Hippocampal formation (tissue), 2 donors: Measurements from ENCODE around the gene TAX1BP1.

ENCODE experiments used
- DNase-seq, 2 donors: peaks; one replicate each; lab custom pipeline; 2025; lab: John Stamatoyannopoulos, UW

TAX1BP1 gene

DNA sequence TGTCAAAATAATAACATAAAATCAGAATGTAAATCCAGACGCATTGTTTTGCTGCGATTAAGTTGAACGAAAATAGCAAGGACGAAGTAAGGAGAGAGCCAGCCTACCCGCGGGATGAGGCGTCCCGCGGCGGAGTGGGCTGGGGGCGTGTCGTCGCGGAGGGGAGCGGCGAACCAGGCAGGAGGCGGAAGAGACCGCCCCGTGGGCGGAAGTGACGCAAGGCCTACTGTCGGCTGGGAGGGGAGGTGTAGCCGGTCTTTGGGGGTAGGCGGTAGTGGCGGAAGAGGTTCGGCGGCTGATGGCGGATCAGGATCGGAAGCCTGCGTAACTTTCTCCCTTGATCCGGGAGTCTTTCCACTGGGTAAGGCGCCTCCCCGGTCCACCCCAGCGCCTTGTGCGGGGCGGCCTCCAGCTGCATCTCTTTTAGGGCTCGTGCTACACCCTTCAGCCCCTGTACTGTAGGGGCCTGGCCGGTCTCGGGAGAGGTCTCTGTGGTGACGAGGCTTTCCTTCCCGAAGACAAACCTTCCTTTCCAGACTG lies at the start of gene TAX1BP1:
Gene TAX1BP1, plus strand, starts transcription at position 254 of the 540 bp plus-strand sequence. CDS start 8,363 bp downstream, outside the sequence.
- DNase-seq: peak; percentile 96

DNA sequence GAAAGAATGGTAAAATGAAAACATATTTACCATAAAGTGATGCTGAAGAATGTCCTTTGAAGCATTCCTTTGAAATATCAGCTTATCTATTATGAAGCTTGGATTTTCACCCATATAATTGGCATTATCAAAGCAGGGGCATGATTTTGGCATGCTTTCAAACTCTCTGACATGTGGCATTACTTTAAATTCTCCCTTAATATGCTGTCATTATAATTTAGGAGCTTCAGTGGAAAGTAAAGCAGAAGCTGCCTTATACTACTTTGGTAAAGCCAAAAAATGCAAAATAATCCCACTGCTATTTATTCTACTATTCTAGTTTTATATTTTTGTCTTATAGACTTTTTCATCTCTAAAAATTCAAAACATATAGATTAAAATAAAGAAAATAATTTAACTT lies 49.3 kb upstream of the TAX1BP1 start:
- no peak for DNase-seq

DNA sequence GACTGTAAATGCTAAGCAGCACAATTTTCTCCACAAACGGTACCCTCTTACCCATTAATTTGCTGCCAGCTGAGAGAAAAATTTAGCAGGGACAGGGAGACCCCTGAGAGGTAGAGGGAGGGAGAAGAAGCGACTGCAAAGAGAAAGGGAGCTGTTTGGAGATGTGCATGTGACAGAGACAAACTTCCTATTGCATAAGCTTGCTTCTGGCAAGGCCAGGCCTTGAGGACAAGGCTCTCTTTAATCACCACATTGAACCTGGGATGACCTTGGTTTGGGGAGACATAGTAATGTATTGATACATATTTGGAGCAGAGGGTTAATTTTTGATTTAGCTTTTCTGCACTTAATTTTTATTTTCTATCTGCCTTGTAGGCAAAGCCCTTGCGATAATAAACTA lies 46.2 kb upstream of the TAX1BP1 start:
- DNase-seq: no peak

DNA sequence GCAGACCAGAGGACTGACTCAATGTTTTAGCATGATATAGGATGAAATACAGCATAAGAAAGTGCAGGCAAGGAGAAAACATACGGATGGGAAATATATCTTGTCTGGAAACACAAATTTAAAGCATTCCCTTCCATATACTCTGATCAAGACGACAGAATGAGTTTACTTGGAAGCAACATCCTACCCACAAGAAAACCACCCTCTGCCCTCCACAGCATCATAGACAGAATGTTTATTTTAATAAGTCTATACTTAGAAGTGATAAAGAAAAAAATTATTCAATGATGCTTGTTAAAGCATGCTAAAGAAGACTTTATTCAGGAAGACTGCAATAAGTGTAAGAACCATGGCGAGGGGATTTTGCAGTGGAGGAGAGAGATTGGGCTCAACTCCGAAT lies 44.9 kb upstream of the TAX1BP1 start:
- DNase-seq: no peak

DNA sequence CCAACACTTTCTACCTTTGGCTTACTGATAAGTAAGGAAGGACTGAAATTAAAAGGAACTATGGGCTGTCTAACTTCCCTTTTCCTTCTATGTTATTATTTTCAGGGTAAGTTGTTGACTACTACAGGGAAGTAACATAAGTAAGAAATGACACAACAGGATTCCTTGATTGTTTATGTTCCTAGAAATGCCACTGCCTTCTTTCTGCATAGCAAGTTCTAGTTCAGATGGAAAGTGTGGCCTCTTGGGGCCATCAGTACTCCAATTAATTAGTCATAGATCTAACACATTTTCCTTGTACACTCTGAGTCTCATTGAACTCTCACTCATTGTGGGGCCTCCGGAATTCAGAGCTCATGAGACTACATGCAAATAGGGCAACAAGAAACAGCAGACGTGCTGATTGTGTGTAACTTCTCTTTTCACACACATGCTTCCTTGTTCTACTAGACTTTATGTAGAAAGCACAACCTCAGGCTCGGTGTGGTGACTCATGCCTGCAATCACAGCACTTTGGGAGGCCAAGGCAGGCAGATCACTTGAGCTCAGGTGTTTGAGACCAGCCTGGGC lies 42.0 kb upstream of the TAX1BP1 start:
- DNase-seq: no peak

DNA sequence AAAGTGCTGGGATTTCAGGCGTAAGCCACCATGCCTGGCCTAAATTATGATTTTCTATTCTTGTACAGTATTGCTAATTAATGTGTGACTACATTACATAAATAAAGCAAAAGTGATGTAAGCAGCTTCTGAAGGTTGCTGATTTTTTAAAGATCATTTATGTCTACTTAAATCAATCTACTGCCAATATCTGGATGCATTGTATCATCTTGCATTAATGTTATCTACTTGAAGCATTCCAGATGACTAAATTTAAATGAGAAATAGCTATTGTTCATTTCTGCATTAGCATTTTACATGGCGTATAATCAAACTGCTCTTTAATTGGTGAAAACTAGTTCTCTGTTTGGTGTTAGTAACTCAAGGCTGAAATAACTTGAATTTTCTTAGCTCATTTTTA lies 40.2 kb upstream of the TAX1BP1 start:
- DNase-seq: no peak

DNA sequence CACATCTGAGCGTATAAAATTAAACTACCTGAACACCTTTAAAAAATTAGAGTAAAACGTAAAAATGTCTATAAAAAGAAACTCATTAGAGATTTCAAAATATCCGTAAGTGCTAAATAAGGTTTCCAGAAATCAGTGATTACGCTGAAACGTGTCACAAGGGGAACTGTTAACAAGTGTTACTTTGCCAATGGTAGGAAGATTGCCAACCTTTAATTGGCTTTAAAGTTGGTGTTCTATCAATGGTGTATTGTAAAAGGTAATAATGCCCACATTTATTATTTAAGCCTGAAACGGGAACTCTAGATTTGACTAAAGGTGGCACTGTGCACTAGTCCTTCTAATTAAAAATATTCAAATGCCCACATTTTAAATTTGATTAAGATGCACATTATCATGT lies 39.5 kb upstream of the TAX1BP1 start:
- no peak for DNase-seq

DNA sequence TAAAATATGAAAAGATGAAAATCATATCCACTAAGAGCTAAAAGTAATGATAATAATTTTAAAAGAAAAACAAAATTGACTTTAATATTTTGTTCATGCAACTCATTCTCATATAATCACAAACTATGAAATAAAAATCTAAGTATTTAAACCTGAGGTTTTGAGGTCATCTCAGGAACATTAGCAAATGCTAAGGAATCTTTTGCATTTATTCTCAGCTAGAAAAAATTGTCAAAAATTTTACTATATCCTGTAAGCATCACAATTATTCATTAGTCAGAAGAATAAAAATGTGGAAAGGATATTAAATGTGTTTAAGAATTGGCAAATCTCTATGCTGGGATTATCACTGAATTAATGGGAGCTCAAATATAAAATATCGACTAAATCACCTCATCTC lies 36.8 kb upstream of the TAX1BP1 start:
- DNase-seq: no peak

DNA sequence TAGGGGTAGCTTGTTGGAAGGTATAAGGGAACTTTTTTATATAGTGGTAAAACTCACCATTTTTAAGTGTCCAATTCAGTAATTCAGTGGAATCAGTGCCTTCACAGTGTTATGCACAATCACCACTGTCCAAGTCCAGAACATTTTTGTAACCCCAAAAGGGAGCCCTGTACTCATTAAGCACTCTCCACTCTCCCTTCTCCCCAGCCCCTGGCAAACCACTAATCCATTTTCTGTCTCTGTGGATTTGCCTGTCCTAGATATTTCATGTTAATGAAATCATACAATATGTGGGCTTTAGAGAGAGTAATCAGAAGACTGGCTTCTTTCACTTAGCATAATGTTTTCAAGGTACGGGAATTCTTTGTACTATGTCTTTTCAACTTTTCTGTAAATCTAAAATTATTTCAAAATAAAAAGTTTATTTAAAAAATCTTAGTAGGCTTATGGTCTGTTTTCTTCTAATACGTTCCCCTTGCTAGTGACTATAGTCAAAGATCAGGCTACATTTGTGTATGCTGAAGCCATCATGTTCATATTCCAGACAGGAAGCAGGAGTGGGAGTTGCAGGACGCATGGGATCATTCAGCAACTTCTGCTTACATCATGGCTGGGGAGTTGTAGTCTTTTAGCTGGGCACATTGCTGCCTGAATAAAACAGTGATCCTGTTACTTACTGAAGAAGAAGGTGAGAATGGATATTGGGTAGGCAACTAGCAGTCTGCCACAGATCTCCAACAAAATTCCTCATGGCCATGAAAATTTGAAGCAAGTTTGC lies 35.4 kb upstream of the TAX1BP1 start:
- DNase-seq: no peak

DNA sequence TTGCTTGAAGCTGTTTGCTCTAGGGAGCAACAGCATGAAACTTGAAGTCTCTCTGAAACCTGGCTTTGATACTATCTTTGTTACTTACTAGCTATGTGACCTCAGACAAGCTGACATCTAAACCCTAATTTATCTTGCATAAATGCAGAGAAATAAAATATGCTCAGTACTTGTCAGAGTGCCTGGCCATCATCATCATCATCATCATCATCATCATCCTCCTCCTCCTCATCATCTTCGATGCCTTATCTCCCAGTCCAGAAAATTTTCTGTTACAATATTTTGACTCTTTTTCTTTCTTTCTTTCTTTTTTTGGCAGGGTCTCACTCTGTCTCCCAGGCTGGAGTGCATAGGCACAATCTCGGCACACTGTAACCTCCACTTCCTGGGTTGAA lies 34.8 kb upstream of the TAX1BP1 start:
- DNase-seq: no peak

DNA sequence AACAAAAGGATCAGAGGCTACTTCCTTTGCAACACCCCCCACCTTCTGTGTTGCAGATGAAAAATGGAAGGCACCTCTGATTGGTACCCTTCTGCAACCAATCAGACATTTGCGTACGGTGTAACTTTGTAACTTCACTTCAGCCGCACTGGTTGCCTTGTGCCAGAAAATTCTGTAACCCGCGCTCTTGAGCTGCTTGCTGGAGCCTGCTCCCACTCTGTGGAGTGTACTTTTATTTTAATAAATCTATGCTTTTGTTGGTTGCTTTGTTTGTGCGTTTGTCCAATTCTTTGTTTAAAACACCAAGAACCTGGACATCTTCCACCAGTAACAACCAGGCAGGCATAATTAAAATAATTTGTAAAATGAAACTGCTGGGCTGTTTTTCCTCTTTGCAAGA lies 31.5 kb upstream of the TAX1BP1 start:
- no peak for DNase-seq

DNA sequence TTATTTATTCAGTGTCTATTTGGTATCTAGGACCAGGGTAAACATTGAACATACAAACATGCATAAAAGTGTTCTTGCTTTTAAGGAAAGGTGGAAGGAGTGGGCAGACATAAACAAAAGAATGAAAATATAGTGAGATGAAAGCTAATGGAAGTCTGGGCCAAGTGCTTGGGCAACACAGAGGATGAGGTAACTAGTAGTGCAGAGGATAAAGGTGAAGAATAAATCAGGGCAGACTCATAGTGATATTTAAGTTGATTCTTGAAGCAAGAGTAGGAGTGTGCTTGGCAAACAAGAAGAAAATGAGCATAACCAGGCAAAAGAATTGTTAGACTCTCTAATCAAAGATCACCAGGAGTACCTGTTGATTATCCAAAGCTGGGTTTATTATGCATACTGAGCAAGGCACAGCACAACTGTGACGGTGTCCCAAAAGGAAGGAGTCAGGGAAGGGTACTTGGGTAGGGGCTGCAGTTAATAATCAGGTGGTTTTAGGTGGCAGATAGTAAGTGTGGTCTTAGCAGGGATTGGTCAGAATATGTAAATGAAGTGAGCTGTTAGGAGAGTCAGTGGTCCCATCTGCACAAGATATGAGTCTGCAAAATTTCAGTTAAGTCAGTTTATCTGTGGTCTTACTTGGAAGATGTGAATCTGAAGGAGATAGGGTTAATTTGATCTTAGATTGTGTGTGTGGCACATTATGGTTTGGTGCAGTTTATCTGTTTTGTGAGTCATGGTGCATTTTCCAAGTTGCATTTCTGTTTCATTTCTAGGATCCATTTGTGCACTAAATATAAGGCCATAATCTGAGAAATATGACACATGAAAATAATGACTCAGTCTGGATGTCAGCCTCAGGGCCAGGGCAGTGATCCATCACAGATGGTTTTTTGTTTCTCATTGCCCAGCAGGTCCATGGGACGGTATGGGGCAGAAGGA lies 30.6 kb upstream of the TAX1BP1 start:
- no peak for DNase-seq

DNA sequence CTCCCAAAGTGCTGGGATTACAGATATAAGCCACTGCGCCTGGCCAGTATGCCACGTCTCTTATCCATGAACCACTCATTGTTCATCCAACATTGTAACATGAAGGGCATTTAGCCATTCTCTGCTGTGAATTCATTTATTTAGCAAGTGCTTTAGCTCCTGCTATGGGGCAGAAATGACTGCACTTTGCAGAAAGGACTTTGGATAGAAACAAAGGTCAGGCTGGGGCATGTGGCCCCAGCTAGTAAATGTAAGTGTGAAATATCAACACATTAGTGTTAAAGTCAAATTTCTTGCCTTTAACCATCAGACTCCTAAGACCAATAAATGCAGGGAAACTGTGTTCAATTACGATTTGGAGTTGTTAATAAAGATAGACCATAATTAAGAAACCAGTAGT lies 27.7 kb upstream of the TAX1BP1 start:
- no peak for DNase-seq

DNA sequence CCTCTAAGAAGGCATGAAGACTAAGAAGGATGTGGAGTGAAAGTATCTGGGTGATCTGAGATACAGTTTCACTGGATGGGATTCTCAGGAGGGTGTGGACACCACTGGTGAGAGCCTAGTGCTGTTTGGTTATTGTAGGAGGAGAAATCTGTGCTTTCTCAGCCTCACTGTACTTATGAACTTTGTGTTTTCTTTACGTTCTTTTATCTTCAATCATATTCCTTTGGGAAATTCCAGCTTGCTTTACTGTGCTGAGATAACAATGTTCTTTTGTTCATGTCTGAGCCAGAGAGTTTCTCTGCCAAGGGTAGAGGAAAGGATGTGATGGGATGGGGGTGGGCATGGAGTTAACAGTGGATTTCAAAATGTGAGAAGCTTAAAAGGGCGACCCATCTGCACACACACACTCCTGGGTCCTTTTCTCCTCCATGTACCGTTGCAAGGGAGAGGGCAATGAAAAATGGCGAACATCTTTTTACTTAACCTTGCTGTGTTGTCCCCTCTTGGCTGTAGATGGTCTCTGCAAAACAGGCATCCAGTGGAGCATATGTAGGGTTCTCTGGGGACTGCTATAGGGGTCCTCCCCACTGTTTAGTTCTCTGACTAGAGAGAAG lies 25.0 kb upstream of the TAX1BP1 start:
- no peak for DNase-seq

DNA sequence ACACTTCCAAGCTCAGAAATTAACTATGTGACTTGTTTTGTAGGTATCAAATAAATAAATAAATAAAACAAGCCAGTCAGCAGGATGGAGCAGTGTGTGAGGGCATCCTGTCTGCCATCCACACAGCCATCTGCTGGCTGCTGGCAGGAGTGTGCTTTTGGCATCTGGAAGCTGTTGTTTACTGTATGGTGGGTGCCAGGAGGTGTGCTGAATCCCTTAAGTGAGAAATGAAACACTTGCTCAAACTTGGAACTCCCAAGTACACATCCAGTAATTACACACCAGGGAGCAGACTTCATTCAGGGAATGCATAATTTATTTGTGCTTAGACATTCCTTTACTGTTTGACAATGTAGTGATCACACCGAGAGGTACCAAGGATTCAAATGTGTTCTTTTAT lies 16.9 kb upstream of the TAX1BP1 start:
- no peak for DNase-seq

DNA sequence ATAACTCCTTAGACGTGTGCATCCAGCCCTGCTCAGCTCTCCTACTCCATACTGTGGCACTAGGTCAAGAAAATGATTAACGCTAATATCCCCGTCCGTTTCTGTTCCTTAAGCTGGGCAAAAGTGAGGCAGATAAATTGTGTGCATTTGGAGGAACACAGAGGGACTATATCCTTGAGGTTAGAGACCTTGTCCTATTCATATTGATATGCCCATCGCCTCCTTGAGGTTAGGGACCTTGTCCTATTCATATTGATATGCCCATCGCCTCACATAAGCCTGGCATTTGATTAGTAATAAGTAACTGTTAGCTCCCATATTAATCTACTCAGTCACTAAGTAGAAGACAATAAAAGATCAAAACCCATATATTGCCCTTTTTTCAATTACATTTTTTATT lies 12.9 kb upstream of the TAX1BP1 start:
- DNase-seq: no peak

DNA sequence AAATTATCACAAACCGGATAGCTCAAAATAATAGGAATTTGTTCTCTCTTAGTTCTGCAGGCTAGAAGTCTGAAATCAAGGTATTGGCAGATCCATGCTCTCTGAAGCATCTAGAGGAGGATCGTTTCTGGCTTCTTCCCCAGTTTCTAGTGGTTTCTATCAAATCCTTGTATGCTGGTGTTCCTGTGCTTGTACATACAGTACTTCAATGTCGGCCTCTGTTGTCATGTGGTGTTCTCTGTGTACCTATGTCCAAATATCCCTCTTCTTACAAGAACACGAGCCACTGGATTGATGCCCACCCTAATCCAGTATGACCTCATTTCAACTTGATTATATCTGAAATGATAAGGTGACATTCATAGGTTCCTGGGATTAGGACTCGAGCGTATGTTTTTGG lies 9.8 kb upstream of the TAX1BP1 start:
- DNase-seq: no peak

DNA sequence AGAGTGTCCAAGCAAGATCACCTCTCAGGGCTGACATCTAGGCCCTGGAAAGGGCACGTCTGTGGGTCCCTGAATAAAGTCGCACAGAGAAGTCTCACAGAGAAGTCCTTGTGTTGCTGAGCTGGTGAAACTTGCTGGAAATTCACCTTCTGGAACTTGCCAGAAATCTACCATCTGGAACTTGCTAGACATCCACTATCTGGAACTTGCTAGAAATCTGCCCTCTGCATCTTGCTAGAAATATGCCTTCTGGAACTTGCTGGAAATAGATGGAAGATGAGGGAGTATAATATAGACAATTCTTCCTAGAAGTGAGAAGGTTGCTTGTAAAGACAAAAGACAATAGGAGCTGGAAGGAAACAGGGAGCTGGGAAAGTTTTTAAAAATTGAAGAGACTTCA lies 5.4 kb upstream of the TAX1BP1 start:
- DNase-seq: no peak

DNA sequence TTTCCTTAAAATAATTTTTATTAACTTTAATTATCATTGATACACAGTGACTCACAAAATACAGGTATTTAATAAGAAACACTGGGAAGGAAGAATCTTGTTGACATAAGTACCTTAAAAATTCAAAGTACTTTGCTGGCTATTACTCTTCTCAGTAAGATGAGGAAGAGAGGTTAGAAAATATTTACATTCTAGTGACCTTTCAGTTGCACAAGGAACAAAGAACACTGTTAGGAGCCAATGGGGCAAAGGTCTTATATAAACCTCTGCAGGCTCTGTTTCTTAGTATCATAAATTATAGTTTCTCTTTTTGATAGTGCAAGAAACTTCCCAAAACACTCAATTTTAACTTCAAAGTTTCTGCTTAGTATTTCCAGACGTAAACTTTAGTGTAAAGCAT lies 4.8 kb upstream of the TAX1BP1 start:
- no peak for DNase-seq

DNA sequence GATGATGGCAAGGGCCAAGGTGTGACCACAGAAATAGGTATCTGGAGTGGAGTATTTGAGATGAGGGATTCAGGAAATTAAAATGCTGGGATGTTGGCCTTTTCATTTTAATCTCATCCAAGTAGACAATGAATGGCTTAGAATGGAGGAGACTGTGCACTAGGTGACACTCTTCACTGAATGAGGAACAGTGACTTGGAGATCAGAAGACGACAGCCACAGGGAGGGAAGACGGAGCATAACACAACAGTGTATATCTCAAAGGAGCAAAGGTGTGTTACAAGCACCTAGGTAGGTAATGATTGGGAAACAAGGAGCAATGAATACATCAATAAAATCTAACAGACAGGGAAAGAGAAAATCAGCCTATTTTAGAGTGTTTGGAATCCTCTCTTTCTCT lies 4.1 kb upstream of the TAX1BP1 start:
- DNase-seq: no peak

DNA sequence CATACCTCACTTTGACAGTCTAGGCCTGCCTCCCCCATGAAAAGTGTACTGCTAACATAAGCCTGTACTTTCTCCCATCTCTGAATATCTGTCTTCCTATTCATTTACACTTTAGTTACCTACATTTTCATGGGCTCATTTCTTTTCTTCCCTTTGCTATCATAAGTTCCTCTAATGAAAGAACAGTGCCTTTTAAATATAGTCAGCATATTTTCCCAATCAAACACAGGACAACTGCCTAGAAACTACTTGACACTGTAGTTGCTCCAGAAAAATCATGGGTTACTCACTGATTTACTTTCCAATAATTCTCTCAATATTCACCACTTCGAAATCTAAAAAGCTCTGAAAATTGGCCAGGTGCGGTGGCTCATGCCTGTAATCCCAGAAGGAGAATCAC lies 2.8 kb upstream of the TAX1BP1 start:
- DNase-seq: no peak

DNA sequence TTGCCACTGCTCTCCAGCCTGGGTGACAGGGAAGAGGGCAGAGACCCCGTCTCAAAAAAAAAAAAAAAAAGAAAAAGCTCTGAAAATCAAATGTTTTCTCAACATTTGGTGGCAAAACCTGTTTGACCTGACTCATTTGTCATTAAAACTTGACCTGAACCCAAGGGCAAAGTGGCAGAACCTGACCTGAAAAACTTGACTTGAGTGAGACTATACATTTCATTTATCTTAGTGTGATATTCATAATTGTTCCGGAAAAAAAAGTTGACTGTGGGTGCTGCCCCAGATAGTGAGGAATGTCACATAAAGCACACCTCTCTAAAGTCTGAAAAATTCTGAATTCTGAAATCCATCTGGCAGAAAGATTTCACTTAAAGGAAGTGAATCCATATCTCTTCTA lies 2.3 kb upstream of the TAX1BP1 start:
- no peak for DNase-seq
